ENCODE results near the gene IGF2R. TPM values are rescaled to one million over a fixed set of nuclear protein-coding genes. Genes with fewer than 3 reads are reported as not detected.

IGF2R gene
- total and polyA plus RNA-seq, 2 donors (not counting 1 experiment from before 2014, with no cell fraction given) = 9.5 to 53.3 TPM

DNA sequence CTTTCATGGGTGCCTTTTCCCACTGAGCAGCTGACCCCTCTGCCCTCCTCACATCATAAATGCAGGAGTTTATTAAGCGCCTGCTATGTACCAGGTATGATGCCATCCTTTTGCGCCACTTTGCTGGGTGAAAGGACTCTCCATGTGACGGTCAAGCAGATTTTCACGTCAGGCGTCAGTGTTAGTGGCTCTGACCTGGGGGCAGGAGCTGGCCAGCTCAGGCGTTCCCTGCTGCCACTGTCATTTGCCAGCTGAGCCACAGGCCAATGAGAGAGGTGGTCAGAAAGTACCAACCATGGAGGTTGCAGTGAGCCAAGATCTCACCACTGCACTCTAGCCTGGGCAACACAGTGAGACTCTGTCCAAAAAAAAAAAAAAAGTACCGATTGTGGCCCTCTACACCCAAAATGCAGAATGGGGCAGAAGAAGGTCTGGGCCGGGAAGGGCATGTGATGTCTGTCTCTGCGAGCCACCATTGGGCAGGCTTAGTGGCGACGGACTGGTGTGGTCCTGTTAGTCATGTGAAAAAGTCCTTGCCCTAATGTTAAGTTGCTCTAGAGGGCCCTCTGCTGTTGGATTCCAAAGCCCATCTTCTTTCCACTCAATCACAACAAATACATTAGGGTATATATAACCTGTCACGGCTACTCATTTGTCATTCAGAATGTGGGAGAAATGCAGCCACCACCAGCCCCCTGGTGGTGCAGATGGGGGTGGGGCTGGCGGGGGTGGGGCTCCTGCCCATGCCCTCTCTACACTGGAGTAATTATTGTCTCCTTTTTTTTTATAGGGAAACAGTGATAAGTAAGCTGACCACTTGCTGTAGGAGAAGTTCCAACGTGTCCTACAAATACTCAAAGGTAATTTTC, 134.3 kb downstream of the IGF2R start:
- intact Hi-C loops (cut with micrococcal nuclease) = loop anchor here (1.0 kb wide), 1 partner anchor 240 kb away; no protein-coding TSS in a partner anchor
- Mint-ChIP-seq H3K4me3 (no peak overlapping the region), H3K27me3 (no peaks in the 10 kb centered on the region), H3K4me1 (no peaks in the 10 kb centered on the region), H3K9me3 (ENCODE audit: insufficient read depth) (no peaks in the 10 kb centered on the region), H3K27ac (no peak overlapping the region)
- no peak overlapping the region for H3K9ac ChIP-seq (ENCODE audit: low read length)
- H3K27me3 ChIP-seq (replicated peaks in 1 of 4; ENCODE audit: control extremely low read depth in 1 of 4, control insufficient read depth in 3 of 4, insufficient read depth in 4 of 4, low read length in 3 of 4) = no peaks in the 10 kb centered on the region
- DNase-seq = peak; percentile 54
- no peaks in the 10 kb centered on the region for H3K4me1 ChIP-seq (ENCODE audit: control insufficient read depth in 2 of 2, insufficient read depth in 2 of 2, low read length in 2 of 2)
- ChIA-PET POLR2A (no interaction called here), CTCF (interaction anchor here (0.6 to 2.4 kb wide), 3 partner anchors 240 to 414 kb away, joined by 3 to 9 read pairs (median 5); no protein-coding TSS in a partner anchor)
- no peak for TF ChIP-seq EZH2 (IDR thresholded peaks at IDR 0.05; ENCODE audit: borderline replicate concordance, insufficient read depth, low read depth, low read length, poor library complexity, severe bottlenecking)
- TF ChIP-seq, protein P1, sequence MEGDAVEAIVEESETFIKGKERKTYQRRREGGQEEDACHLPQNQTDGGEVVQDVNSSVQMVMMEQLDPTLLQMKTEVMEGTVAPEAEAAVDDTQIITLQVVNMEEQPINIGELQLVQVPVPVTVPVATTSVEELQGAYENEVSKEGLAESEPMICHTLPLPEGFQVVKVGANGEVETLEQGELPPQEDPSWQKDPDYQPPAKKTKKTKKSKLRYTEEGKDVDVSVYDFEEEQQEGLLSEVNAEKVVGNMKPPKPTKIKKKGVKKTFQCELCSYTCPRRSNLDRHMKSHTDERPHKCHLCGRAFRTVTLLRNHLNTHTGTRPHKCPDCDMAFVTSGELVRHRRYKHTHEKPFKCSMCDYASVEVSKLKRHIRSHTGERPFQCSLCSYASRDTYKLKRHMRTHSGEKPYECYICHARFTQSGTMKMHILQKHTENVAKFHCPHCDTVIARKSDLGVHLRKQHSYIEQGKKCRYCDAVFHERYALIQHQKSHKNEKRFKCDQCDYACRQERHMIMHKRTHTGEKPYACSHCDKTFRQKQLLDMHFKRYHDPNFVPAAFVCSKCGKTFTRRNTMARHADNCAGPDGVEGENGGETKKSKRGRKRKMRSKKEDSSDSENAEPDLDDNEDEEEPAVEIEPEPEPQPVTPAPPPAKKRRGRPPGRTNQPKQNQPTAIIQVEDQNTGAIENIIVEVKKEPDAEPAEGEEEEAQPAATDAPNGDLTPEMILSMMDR (IDR thresholded peaks at IDR 0.05) = peak; percentile 46
- no peak overlapping the region for H2AFZ ChIP-seq (ENCODE audit: insufficient read depth, low read depth, low read length, poor library complexity, severe bottlenecking)
- H3K9me3 ChIP-seq (ENCODE audit: control extremely low read depth in 1 of 3, control insufficient read depth in 2 of 3, insufficient read depth in 1 of 3, low read length in 2 of 3) = no peaks in the 10 kb centered on the region
- peak; percentile 54 for ATAC-seq (ENCODE audit: low read depth)
- no peaks in the 10 kb centered on the region for H3K79me2 ChIP-seq (ENCODE audit: control insufficient read depth, insufficient read depth, low read length)
- H3K36me3 ChIP-seq (replicated peaks in 1 of 2; ENCODE audit: control extremely low read depth in 1 of 2, control insufficient read depth in 1 of 2, extremely low read depth in 1 of 2, insufficient read depth in 2 of 2, low read length in 1 of 2) = peaks cover 4 to 31% of the 10 kb centered on the region in 2 experiments
- H3K4me3 ChIP-seq (ENCODE audit: control extremely low read depth in 1 of 5, extremely low read depth in 1 of 5, insufficient read depth in 1 of 5, low read depth in 2 of 5, low read length in 4 of 5) = no peak overlapping the region
- H3K27ac ChIP-seq (ENCODE audit: low read length in 2 of 2) = no peak overlapping the region
- no peak overlapping the region for H3K4me2 ChIP-seq (replicated peaks; ENCODE audit: low read depth, low read length, poor library complexity, severe bottlenecking)
- 100% methylated on average over 9 of the region's 14 CpGs for WGBS (ENCODE audit: insufficient coverage)
- H4K20me1 ChIP-seq (ENCODE audit: control insufficient read depth, insufficient read depth, low read length, poor library complexity, severe bottlenecking) = no peaks in the 10 kb centered on the region

DNA sequence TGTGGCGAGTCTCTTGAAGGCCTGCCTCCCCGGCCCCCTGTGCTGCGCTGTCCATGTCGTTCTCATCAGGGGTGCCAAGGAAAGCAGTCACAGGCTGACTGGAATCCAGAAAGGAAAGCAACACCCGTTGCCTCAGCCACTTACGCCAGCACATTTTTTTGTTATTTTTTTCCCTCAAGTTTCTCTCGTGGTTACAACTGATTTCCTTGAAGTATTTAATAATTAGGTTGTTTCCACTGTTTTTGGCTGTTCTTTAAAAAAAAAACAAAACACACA, 134.9 kb downstream of the IGF2R start:
- ATAC-seq (ENCODE audit: low read depth) (no peak), DNase-seq (no peak)
- Histone ChIP-seq H3K9me3 (ENCODE audit: control extremely low read depth in 1 of 3, control insufficient read depth in 2 of 3, insufficient read depth in 1 of 3, low read length in 2 of 3) (no peaks in the 10 kb centered on the region), H3K4me1 (ENCODE audit: control insufficient read depth in 2 of 2, insufficient read depth in 2 of 2, low read length in 2 of 2) (no peaks in the 10 kb centered on the region), H3K36me3 (replicated peaks in 1 of 2; ENCODE audit: control extremely low read depth in 1 of 2, control insufficient read depth in 1 of 2, extremely low read depth in 1 of 2, insufficient read depth in 2 of 2, low read length in 1 of 2) (peaks cover 4 to 28% of the 10 kb centered on the region in 2 experiments), H2AFZ (ENCODE audit: insufficient read depth, low read depth, low read length, poor library complexity, severe bottlenecking) (no peak overlapping the region), H3K79me2 (ENCODE audit: control insufficient read depth, insufficient read depth, low read length) (no peaks in the 10 kb centered on the region), H3K27me3 (replicated peaks in 1 of 4; ENCODE audit: control extremely low read depth in 1 of 4, control insufficient read depth in 3 of 4, insufficient read depth in 4 of 4, low read length in 3 of 4) (no peaks in the 10 kb centered on the region), H3K4me2 (replicated peaks; ENCODE audit: low read depth, low read length, poor library complexity, severe bottlenecking) (no peak overlapping the region), H3K27ac (ENCODE audit: low read length in 2 of 2) (no peak overlapping the region), H3K9ac (ENCODE audit: low read length) (no peak overlapping the region), H3K4me3 (ENCODE audit: control extremely low read depth in 1 of 5, extremely low read depth in 1 of 5, insufficient read depth in 1 of 5, low read depth in 2 of 5, low read length in 4 of 5) (no peak overlapping the region), H4K20me1 (ENCODE audit: control insufficient read depth, insufficient read depth, low read length, poor library complexity, severe bottlenecking) (no peaks in the 10 kb centered on the region)
- no peak overlapping the region for H3K27ac Mint-ChIP-seq
- ChIA-PET POLR2A (no interaction called here), CTCF (interaction anchor here (2.4 kb wide), 1 partner anchor 240 kb away, joined by 9 read pairs; no protein-coding TSS in a partner anchor)
- no peaks in the 10 kb centered on the region for H3K9me3 Mint-ChIP-seq (ENCODE audit: insufficient read depth)
- WGBS (ENCODE audit: insufficient coverage) = 98% methylated on average over 4 of the region's 7 CpGs
- H3K27me3 Mint-ChIP-seq = no peaks in the 10 kb centered on the region
- TF ChIP-seq EZH2 (IDR thresholded peaks at IDR 0.05; ENCODE audit: borderline replicate concordance, insufficient read depth, low read depth, low read length, poor library complexity, severe bottlenecking) = no peak
- TF ChIP-seq, protein P1 (IDR thresholded peaks at IDR 0.05) = no peak
- H3K4me3 Mint-ChIP-seq = no peak overlapping the region
- intact Hi-C loops (cut with micrococcal nuclease) = loop anchor here (1.0 kb wide), 1 partner anchor 240 kb away; no protein-coding TSS in a partner anchor
- no peaks in the 10 kb centered on the region for H3K4me1 Mint-ChIP-seq
